ENCODE results near the gene EVA1A.

EVA1A gene

DNA sequence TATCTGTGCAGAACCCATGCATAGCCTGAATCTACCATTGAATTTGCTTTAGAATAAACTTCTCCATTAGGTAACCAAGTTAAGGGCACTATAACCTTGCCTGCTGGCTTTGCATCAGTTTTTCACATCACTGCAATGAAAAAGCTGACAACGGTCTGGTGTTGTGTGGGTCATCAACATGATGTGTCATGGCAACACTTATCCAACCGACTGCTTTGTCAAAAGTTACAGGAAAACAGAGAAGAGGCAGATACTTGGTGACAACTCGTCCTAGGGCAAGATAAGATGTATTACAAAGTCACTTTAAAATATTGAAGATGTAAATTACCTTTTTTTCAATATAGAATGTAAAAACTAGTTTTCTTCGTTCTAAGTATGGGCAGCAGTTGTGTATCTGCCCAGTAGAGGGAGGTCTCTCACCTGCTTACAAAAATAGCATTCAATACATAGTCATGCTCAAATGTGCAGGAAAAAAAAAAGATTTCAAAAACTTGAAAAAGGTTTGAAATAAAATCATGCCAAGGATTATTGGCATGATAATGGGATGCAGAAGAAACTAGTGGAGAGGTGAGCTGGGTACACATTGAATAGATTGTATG lies 96.3 kb downstream of the EVA1A start:
- no peaks in the 10 kb centered on the region for H3K79me2 ChIP-seq (ENCODE audit: control insufficient read depth, insufficient read depth, low read length, poor library complexity)
- no peaks in the 10 kb centered on the region for H3K79me1 ChIP-seq (ENCODE audit: low read length)
- no peak overlapping the region for H2AFZ ChIP-seq (ENCODE audit: insufficient read depth, low read length, poor library complexity)
- no peak overlapping the region for H2AK5ac ChIP-seq (ENCODE audit: low read length)
- no peak overlapping the region for H3K4me3 ChIP-seq (ENCODE audit: low read depth, low read length)
- no peaks in the 10 kb centered on the region for H3K27me3 ChIP-seq (ENCODE audit: insufficient read depth, low read length)
- WGBS (ENCODE audit: extremely low coverage, insufficient coverage, insufficient read length) = no CpG with 5 or more reads among the region's 4 CpGs
- no peak overlapping the region for H3K18ac ChIP-seq (ENCODE audit: low read length)
- H3K23ac ChIP-seq (ENCODE audit: low read length) = no peak overlapping the region
- H3K9me3 ChIP-seq (ENCODE audit: insufficient read depth, low read depth, low read length) = no peaks in the 10 kb centered on the region
- H4K91ac ChIP-seq (ENCODE audit: low read depth, low read length) = no peak overlapping the region
- H2BK12ac ChIP-seq (ENCODE audit: low read length) = no peak overlapping the region
- no peak overlapping the region for H3K14ac ChIP-seq (ENCODE audit: low read length)
- no peak overlapping the region for H4K12ac ChIP-seq (ENCODE audit: low read depth, low read length)
- H4K8ac ChIP-seq (ENCODE audit: low read depth, low read length) = no peak overlapping the region
- H2BK120ac ChIP-seq (ENCODE audit: insufficient read depth, low read length, poor library complexity) = no peak overlapping the region
- no peak overlapping the region for H3K4ac ChIP-seq (ENCODE audit: low read depth, low read length)
- DNase-seq = peak in 1 of 2 donors; percentile 58
- H3K4me1 ChIP-seq (ENCODE audit: control insufficient read depth in 1 of 2, insufficient read depth in 2 of 2, low read length in 2 of 2) = no peaks in the 10 kb centered on the region
- H3K27ac ChIP-seq (ENCODE audit: low read depth, low read length) = no peak overlapping the region
- no peak overlapping the region for H3K9ac ChIP-seq (ENCODE audit: low read length)
- H3K36me3 ChIP-seq (ENCODE audit: control insufficient read depth in 1 of 2, insufficient read depth in 2 of 2, low read length in 2 of 2) = no peaks in the 10 kb centered on the region
- H2BK5ac ChIP-seq (ENCODE audit: low read depth, low read length, poor library complexity) = no peak overlapping the region
- no peak overlapping the region for H3K4me2 ChIP-seq (ENCODE audit: low read length)

DNA sequence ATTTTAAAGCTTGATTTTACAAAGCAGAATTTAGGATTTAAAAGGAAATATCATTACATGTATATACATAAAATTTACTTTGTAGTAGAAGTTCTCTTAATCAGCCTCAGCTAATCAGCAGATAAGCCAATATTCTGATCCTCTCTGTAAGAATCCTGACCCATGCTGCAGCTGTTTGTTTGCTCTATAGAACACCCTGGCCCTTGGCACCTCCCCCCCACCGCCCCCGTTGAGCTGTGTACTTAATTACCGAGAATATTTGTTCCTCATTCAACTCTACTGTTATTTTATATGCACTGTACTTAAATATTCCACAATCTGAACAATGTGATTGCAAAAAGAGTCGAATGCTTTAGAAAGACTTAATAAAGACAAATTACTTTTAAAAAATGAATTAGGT lies 98.0 kb downstream of the EVA1A start:
- Histone ChIP-seq H3K9ac (ENCODE audit: low read length) (no peak overlapping the region), H3K36me3 (ENCODE audit: control insufficient read depth in 1 of 2, insufficient read depth in 2 of 2, low read length in 2 of 2) (no peaks in the 10 kb centered on the region), H3K79me1 (ENCODE audit: low read length) (no peaks in the 10 kb centered on the region), H3K9me3 (ENCODE audit: insufficient read depth, low read depth, low read length) (no peaks in the 10 kb centered on the region), H2BK12ac (ENCODE audit: low read length) (no peak overlapping the region), H3K4me2 (ENCODE audit: low read length) (no peak overlapping the region), H3K4me1 (ENCODE audit: control insufficient read depth in 1 of 2, insufficient read depth in 2 of 2, low read length in 2 of 2) (peaks cover 0 to 3% of the 10 kb centered on the region in 2 experiments), H2BK5ac (ENCODE audit: low read depth, low read length, poor library complexity) (no peak overlapping the region), H3K4me3 (ENCODE audit: low read depth, low read length) (no peak overlapping the region), H3K79me2 (ENCODE audit: control insufficient read depth, insufficient read depth, low read length, poor library complexity) (no peaks in the 10 kb centered on the region), H2AFZ (ENCODE audit: insufficient read depth, low read length, poor library complexity) (no peak overlapping the region), H2AK5ac (ENCODE audit: low read length) (no peak overlapping the region), H4K91ac (ENCODE audit: low read depth, low read length) (no peak overlapping the region), H2BK120ac (ENCODE audit: insufficient read depth, low read length, poor library complexity) (no peak overlapping the region), H4K8ac (ENCODE audit: low read depth, low read length) (no peak overlapping the region), H3K27ac (ENCODE audit: low read depth, low read length) (no peak overlapping the region), H3K27me3 (ENCODE audit: insufficient read depth, low read length) (no peaks in the 10 kb centered on the region), H3K18ac (ENCODE audit: low read length) (no peak overlapping the region), H4K12ac (ENCODE audit: low read depth, low read length) (no peak overlapping the region), H3K23ac (ENCODE audit: low read length) (no peak overlapping the region), H3K4ac (ENCODE audit: low read depth, low read length) (no peak overlapping the region), H3K14ac (ENCODE audit: low read length) (no peak overlapping the region)
- WGBS (ENCODE audit: extremely low coverage, insufficient coverage, insufficient read length) = no CpG with 5 or more reads among the region's 4 CpGs
- no peak for DNase-seq

GRCh38 chr2:75462206-75462605 lies 98.5 kb downstream of the EVA1A start:
- Histone ChIP-seq H2AFZ (ENCODE audit: insufficient read depth, low read length, poor library complexity) (no peak overlapping the region), H3K36me3 (ENCODE audit: control insufficient read depth in 1 of 2, insufficient read depth in 2 of 2, low read length in 2 of 2) (no peaks in the 10 kb centered on the region), H3K23ac (ENCODE audit: low read length) (no peak overlapping the region), H3K9me3 (ENCODE audit: insufficient read depth, low read depth, low read length) (no peaks in the 10 kb centered on the region), H2BK120ac (ENCODE audit: insufficient read depth, low read length, poor library complexity) (no peak overlapping the region), H3K4ac (ENCODE audit: low read depth, low read length) (no peak overlapping the region), H2BK12ac (ENCODE audit: low read length) (no peak overlapping the region), H3K79me2 (ENCODE audit: control insufficient read depth, insufficient read depth, low read length, poor library complexity) (no peaks in the 10 kb centered on the region), H3K18ac (ENCODE audit: low read length) (no peak overlapping the region), H3K4me3 (ENCODE audit: low read depth, low read length) (no peak overlapping the region), H3K4me2 (ENCODE audit: low read length) (no peak overlapping the region), H3K27me3 (ENCODE audit: insufficient read depth, low read length) (no peaks in the 10 kb centered on the region), H4K8ac (ENCODE audit: low read depth, low read length) (no peak overlapping the region), H3K27ac (ENCODE audit: low read depth, low read length) (no peak overlapping the region), H4K12ac (ENCODE audit: low read depth, low read length) (no peak overlapping the region), H3K4me1 (ENCODE audit: control insufficient read depth in 1 of 2, insufficient read depth in 2 of 2, low read length in 2 of 2) (peaks cover 0 to 3% of the 10 kb centered on the region in 2 experiments), H2AK5ac (ENCODE audit: low read length) (no peak overlapping the region), H3K79me1 (ENCODE audit: low read length) (no peaks in the 10 kb centered on the region), H4K91ac (ENCODE audit: low read depth, low read length) (no peak overlapping the region), H3K9ac (ENCODE audit: low read length) (no peak overlapping the region), H3K14ac (ENCODE audit: low read length) (no peak overlapping the region), H2BK5ac (ENCODE audit: low read depth, low read length, poor library complexity) (no peak overlapping the region)
- no CpG with 5 or more reads among the region's 1 CpG for WGBS (ENCODE audit: extremely low coverage, insufficient coverage, insufficient read length)
- no peak for DNase-seq

DNA sequence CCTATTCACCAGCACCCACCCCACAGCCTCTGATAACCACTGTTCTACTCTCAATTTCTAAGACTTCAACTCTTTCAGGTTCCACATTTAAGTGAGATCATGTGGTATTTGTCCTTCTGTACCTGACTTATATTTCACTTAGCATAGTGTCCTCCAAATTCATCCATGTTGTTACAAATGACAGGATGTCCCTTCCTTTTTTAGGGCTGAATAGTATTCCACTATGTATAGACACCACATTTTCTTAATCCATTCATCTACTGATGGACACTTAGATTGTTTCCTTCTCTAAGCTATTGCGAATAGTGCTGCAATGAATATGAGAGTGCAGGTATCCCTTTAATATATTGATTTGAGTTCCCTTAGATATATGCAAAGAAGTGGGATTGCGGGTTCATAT lies 100.1 kb downstream of the EVA1A start:
- Histone ChIP-seq H4K91ac (ENCODE audit: low read depth, low read length) (no peak overlapping the region), H3K4me3 (ENCODE audit: low read depth, low read length) (no peak overlapping the region), H3K4ac (ENCODE audit: low read depth, low read length) (no peak overlapping the region), H3K79me1 (ENCODE audit: low read length) (no peaks in the 10 kb centered on the region), H2AK5ac (ENCODE audit: low read length) (no peak overlapping the region), H3K4me1 (ENCODE audit: control insufficient read depth in 1 of 2, insufficient read depth in 2 of 2, low read length in 2 of 2) (peaks cover 0 to 3% of the 10 kb centered on the region in 2 experiments), H2AFZ (ENCODE audit: insufficient read depth, low read length, poor library complexity) (no peak overlapping the region), H3K14ac (ENCODE audit: low read length) (no peak overlapping the region), H3K27me3 (ENCODE audit: insufficient read depth, low read length) (no peaks in the 10 kb centered on the region), H3K9ac (ENCODE audit: low read length) (no peak overlapping the region), H4K8ac (ENCODE audit: low read depth, low read length) (no peak overlapping the region), H3K18ac (ENCODE audit: low read length) (no peak overlapping the region), H3K23ac (ENCODE audit: low read length) (no peak overlapping the region), H2BK12ac (ENCODE audit: low read length) (no peak overlapping the region), H3K9me3 (ENCODE audit: insufficient read depth, low read depth, low read length) (no peaks in the 10 kb centered on the region), H3K79me2 (ENCODE audit: control insufficient read depth, insufficient read depth, low read length, poor library complexity) (no peaks in the 10 kb centered on the region), H3K27ac (ENCODE audit: low read depth, low read length) (no peak overlapping the region), H3K36me3 (ENCODE audit: control insufficient read depth in 1 of 2, insufficient read depth in 2 of 2, low read length in 2 of 2) (no peaks in the 10 kb centered on the region), H2BK5ac (ENCODE audit: low read depth, low read length, poor library complexity) (no peak overlapping the region), H4K12ac (ENCODE audit: low read depth, low read length) (no peak overlapping the region), H2BK120ac (ENCODE audit: insufficient read depth, low read length, poor library complexity) (no peak overlapping the region), H3K4me2 (ENCODE audit: low read length) (no peak overlapping the region)
- DNase-seq = no peak
- no CpG with 5 or more reads among the region's 2 CpGs for WGBS (ENCODE audit: extremely low coverage, insufficient coverage, insufficient read length)
